HG03095 (cell line): ENCODE results near the gene RPS21.
"Not testable (repeated sequence)": the region's sequence is repeated elsewhere in the genome, so short reads cannot be mapped to it uniquely, and the experiment has no call there.

Experiments
- ATAC-seq: cut with Tn5 transposase; IDR thresholded peaks from one replicate; pipeline ENCODE4 v1.9.1; 2021; ENCODE audit warnings: moderate library complexity; ENCODE audit not compliant: unreplicated experiment

The RPS21 gene

GRCh38 chr20:62364911-62365736, 21.8 kb upstream of the RPS21 start:
- ATAC-seq = no peak

DNA sequence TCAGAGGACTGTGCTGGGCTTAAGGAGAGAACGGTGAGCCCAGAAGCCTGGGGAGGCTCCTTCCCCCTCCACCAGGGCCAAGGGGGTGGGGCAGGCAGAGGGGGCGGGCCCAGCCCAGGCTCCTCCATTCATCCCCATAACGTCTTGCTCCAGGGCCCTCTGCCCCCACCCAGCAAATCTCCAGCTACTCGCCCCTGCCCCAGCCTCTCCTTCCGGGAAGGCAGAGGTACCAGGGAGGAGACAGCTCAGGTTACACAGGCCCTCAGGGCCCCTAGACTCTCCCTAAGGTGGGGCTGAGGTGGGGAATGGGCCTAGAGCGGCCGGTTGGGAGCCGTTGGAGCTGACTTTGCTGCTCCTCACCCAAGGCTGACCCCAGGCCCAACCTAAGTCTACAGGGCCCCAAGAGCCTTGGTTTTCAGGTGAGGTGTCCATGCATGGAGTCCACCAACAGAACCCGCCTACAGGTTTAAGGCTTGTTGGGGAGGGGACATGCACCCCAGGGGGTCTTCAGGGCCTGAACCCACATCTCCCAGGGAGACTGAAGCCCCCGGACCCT, 21.0 kb upstream of the RPS21 start:
- ATAC-seq = no peak

DNA sequence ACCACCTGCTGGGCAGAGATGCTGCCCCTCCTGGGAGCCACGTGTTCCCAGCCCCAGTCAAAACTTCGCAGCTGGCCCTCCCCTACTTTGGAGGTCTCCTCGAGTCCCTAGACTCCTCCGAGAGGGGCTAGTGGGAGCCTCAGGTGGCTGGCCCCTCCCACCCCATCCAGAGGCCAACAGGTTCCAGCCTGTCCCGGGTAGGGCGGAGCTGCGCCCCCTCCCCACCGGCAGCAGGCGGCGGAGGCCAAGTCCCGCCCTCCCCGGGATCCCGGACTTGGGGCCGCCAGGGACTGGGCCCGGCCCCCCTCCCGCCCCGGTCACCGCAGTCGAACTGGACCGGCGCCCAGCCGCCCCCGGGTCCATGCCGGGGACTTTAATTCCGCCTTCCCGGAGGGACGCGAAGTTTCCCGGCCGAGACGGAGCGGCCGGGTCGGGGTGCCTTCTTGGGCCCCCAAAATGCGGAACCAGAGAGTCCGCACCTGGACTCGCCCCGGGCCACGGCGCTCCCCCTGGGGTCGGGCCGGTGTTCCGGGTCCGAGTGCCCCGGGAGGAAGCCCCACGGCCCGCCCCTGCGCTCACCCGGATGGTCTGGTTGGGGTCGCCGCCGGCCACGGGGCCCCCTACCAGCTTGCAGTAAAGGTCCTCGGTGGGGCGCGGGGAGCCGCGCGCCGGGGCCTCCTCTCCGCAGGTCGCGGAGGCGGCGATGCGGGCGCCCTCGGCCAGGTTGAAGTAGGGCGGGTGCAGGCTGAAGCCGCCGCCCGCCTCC, 20.4 kb upstream of the RPS21 start:
- no peak for ATAC-seq

GRCh38 chr20:62367136-62367632, 19.7 kb upstream of the RPS21 start, which contains the start of gene LAMA5:
LAMA5 (minus strand) TSS chr20:62367312; CDS start chr20:62367245, 67 bp downstream.
- ATAC-seq = no peak

DNA sequence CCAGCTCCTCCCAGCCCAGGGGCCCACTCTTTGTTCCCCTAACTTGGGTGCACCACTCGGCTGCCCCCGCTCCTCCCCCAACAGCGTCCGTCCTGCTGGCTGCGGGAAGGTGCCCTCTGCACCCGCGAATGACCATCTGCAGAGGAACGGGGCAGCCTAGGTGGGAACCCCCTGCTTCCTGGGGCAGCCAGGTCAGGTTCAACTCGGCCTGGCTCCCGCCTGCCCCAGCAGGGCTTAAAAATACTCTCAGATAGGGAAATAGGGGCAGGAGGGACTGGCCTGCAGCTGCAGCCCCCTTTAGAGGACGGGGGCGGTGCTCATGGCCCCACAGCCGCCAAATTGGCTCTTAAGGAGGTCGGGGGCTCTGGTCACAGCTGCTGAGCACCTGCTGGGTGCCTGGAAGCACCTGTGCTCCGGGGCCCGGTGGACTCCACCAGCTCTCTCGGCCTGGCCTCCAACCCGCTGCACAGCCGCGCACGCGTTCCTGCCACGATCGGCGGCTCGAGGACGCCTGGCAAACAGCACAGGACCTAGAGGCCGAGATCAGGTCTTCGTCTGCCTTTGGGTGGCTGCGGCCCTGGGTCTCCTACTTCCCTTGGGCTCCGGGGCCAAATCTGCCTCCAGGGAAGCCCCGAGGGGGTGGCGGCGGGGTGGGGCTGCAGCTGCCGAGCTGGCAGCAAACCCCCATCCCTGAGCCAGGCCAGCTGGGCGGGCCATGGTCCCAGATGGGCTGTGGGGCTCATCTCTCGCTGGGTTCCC, 19.1 kb upstream of the RPS21 start:
- no peak for ATAC-seq

- ATAC-seq = no peak
Measured at GRCh38 chr20:62368392-62368975, 18.4 kb upstream of the RPS21 start.

DNA sequence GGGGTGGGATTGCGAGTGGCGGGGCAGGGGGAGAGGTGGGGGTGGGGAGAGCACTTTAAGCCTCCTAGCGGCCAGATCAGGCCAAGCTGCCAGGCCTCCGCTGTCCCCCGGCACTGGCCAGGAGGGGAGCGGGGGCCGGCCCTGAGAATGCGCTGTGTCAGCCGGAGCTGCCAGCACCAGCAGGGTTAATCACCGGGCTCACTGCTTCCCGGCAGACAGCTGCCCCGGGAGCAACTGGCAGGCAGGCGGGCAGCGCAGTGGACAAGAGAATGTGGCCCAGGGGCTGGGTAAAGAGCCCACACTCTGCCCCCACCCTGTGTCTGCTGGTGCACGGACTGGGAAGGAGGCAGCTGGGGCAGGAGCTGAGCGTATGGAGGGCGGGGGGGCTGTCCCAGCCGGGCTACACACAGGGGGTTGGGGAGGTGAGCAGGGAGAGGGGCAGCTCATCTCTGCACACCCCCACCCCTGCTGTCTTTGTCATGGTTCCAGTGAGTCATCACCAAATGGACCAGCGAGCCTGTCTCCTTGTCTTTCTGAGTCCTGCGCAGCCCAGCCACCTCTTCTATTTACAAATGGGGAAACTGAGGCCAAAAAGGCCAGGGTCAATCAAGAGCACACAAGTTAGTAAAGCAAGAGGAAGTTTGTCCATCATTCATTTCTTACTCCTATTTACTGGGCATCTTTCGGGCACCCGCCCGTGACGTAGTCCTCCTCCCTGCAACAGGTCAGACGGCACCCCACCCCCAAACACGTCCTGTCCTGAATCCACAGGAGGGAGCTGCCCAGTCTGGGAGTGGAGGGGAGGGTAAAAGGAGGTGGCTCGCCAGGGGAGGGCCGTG, 17.7 kb upstream of the RPS21 start:
- no peak for ATAC-seq

- ATAC-seq = no peak
Measured at GRCh38 chr20:62369815-62370114, 17.1 kb upstream of the RPS21 start.

DNA sequence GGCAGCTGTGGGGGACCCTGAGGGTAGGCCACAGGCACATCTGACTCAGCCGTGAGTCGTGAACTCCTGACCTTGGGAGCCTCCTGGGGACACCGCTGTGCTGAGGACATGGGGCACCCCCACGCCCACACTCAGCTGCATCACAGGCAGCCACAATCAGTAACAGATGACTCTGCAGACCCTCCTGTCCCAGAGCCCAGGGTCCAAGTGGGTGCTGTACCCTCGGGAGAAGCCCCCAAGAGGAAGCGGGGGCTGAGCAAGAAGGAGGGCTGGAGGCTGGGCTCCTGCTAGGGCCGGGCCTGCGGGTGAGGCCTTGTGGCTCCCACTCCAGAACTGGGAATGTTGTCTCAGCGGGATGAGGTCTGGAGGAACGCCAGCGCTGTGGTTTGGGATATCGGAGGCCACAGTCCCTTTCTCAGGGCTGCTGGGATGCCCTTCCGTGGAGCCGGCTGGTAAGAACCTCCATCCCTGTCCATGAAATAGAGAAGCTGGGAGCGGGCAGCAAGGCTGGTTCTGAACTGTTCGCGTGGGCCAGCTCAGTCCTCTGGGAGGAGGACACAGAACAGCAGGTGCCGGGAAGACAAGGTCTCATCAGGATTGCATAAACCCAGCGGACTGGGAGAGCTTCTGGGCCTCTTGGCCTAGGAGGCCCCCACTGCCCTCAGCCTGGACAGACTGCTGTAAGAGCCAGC, 16.6 kb upstream of the RPS21 start:
- ATAC-seq = no peak

DNA sequence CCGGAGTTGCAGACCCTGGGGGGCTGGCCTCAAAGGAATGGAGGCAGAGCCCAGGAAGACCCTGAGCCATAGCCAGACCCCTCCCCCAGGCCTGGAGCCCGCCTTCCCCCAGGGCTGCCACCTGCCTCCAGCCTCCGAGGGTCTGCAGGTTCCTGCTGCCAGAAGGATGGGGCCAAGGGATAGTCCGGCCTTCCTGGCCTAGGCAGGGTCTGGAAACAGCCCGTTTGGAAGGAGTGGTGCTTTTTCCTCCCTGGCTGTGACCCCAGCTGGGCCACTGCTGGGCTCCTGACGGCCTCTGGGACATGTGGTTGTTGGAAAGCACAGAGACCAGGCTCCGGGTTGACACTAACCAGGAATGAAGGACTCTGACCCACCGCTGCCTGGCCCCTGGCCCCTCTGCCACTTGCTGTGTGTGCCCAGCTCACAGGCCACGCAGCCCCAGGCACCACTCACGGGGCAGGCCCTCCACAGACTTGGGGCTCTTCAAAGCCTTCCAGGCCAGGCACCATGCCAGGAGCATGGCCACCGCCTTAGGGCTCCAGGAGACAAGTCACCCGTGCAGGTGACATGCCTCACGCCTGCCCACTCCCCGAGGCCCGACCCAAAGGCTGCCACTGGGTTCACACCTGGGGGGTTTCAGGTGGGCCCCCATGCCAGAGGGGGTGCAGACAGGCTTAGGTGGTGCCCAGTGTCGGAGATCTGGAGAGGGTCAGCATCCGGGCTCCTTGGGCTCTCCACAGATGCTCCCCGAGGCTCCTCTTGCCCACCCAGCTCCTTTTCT, 15.9 kb upstream of the RPS21 start:
- ATAC-seq = no peak

- no peak for ATAC-seq
Measured at GRCh38 chr20:62371588-62372041, 15.3 kb upstream of the RPS21 start.

- ATAC-seq = no peak
Measured at GRCh38 chr20:62372042-62372993, 14.6 kb upstream of the RPS21 start.

DNA sequence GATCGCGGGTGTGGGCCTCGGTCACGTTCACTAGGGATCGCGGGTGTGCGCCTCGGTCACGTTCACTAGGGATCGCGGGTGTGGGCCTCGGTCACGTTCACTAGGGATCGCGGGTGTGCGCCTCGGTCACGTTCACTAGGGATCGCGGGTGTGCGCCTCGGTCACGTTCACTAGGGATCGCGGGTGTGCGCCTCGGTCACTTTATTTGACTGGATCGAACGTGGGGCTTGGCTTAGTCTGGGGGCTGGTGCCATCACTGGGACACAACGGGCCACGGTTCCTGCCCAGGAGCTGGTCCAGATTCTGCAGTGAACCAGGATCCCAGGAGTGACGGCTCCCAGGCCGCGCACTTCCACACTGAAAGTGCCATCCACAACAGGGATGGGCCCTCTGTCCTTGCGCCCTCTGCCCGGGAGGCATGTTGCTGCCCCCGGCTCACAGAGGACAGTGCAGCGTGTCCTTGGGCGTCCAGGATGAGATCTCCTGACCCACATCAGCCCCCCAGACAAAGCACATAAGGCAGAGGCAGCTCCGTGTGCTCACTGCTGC, 13.2 kb upstream of the RPS21 start:
- ATAC-seq = not testable (repeated sequence)

- no peak for ATAC-seq
Measured at GRCh38 chr20:62374331-62375152, 12.4 kb upstream of the RPS21 start.

GRCh38 chr20:62376112-62377063, 10.5 kb upstream of the RPS21 start:
- no peak for ATAC-seq
